HG03196 (cell line): ENCODE data around the gene PGAP3.
A peak's percentile ranks its signal among the peaks of the same experiment; 100 is the strongest.
"Not testable (repeated sequence)": the region's sequence is repeated elsewhere in the genome, so short reads cannot be mapped to it uniquely, and the experiment has no call there.

ENCODE experiments used
- ATAC-seq: cut with Tn5 transposase; IDR thresholded peaks from one replicate; pipeline ENCODE4 v1.9.1; 2021; ENCODE audit not compliant: unreplicated experiment

Gene PGAP3

GRCh38 chr17:39687546-39688474 lies at the start of gene PGAP3:
PGAP3 (minus strand) TSS chr17:39688057; CDS start chr17:39688014, 43 bp downstream.
- peak; percentile 83 for ATAC-seq

GRCh38 chr17:39737206-39737759 lies 49.4 kb upstream of the PGAP3 start:
- ATAC-seq, result no peak

GRCh38 chr17:39736319-39737165 lies 48.7 kb upstream of the PGAP3 start:
- ATAC-seq, result no peak

GRCh38 chr17:39735882-39736281 lies 48.0 kb upstream of the PGAP3 start:
- no peak for ATAC-seq

GRCh38 chr17:39732586-39732985 lies 44.7 kb upstream of the PGAP3 start:
- ATAC-seq, result no peak

GRCh38 chr17:39730095-39730921 lies 42.5 kb upstream of the PGAP3 start, which contains the start of gene MIEN1:
MIEN1 (minus strand) TSS chr17:39730532; CDS start chr17:39730495, 37 bp downstream.
- ATAC-seq, result peak; percentile 80

GRCh38 chr17:39729280-39729851 lies 41.5 kb upstream of the PGAP3 start:
- no peak for ATAC-seq

- ATAC-seq, result no peak
Observed at GRCh38 chr17:39727556-39727955, 39.7 kb upstream of the PGAP3 start.

- ATAC-seq, result no peak
Observed at GRCh38 chr17:39726617-39727016, 38.8 kb upstream of the PGAP3 start.

GRCh38 chr17:39725923-39726322 lies 38.1 kb upstream of the PGAP3 start:
- ATAC-seq, result not testable (repeated sequence)

- ATAC-seq, result no peak
Observed at GRCh38 chr17:39724731-39725130, 36.9 kb upstream of the PGAP3 start.

- ATAC-seq, result no peak
Observed at GRCh38 chr17:39722965-39723848, 35.4 kb upstream of the PGAP3 start.

GRCh38 chr17:39722104-39722503 lies 34.2 kb upstream of the PGAP3 start:
- ATAC-seq, result no peak

- no peak for ATAC-seq
Observed at GRCh38 chr17:39719563-39720355, 31.9 kb upstream of the PGAP3 start.

- ATAC-seq, result no peak
Observed at GRCh38 chr17:39717660-39718059, 29.8 kb upstream of the PGAP3 start.

- no peak for ATAC-seq
Observed at GRCh38 chr17:39716879-39717536, 29.2 kb upstream of the PGAP3 start.

GRCh38 chr17:39716073-39716818 lies 28.4 kb upstream of the PGAP3 start:
- ATAC-seq, result no peak
